HG03354 (cell line): ENCODE measurements around the gene M1AP.

Source experiments
- ATAC-seq: cut with Tn5 transposase; IDR thresholded peaks from one replicate; pipeline ENCODE4 v1.9.1; 2021; ENCODE audit warnings: mild to moderate bottlenecking; ENCODE audit not compliant: unreplicated experiment, poor library complexity, severe bottlenecking

Gene M1AP

GRCh38 chr2:74530239-74531187 is 117.6 kb downstream of the M1AP start:
- peak; percentile 36 for ATAC-seq

- ATAC-seq: peak; percentile 83
Observed at GRCh38 chr2:74529357-74530238, 118.5 kb downstream of the M1AP start, which contains the start of the genes AUP1 and HTRA2. TSS of gene AUP1 (minus strand) at chr2:74529706. CDS start at chr2:74529629, 77 bp downstream. TSS of gene HTRA2 (plus strand) at chr2:74529933. CDS start at chr2:74530007, 74 bp downstream.

- peak; percentile 15 for ATAC-seq
Observed at GRCh38 chr2:74528600-74529356, 119.4 kb downstream of the M1AP start.

GRCh38 chr2:74527741-74528140 is 120.4 kb downstream of the M1AP start:
- ATAC-seq: no peak

GRCh38 chr2:74526649-74527230 is 121.4 kb downstream of the M1AP start:
- no peak for ATAC-seq

GRCh38 chr2:74525717-74526648 is 122.1 kb downstream of the M1AP start, which contains the start of gene DQX1:
TSS of gene DQX1 (minus strand) at chr2:74526231. CDS start at chr2:74525729, 502 bp downstream.
- no peak for ATAC-seq

- ATAC-seq: no peak
Observed at GRCh38 chr2:74524955-74525716, 123.0 kb downstream of the M1AP start.

GRCh38 chr2:74524005-74524404 is 124.1 kb downstream of the M1AP start:
- ATAC-seq: no peak

- no peak for ATAC-seq
Observed at GRCh38 chr2:74522516-74522915, 125.6 kb downstream of the M1AP start.

- ATAC-seq: no peak
Observed at GRCh38 chr2:74516650-74517049, 131.5 kb downstream of the M1AP start.

- peak; percentile 65 for ATAC-seq
Observed at GRCh38 chr2:74515981-74516633, 132.0 kb downstream of the M1AP start.

GRCh38 chr2:74515271-74515980 is 132.7 kb downstream of the M1AP start:
- ATAC-seq: no peak

- no peak for ATAC-seq
Observed at GRCh38 chr2:74514368-74515270, 133.5 kb downstream of the M1AP start, which contains the start of gene TLX2. TSS of gene TLX2 (plus strand) at chr2:74514450. CDS start at chr2:74514807, 357 bp downstream.

- ATAC-seq: no peak
Observed at GRCh38 chr2:74513605-74514367, 134.3 kb downstream of the M1AP start.
